Measurements from ENCODE around the gene ZNF558.

ZNF558 gene

GRCh38 chr19:8835877-8836276 is 3.8 kb upstream of the ZNF558 start:
- H3K36me3 ChIP-seq (ENCODE audit: insufficient read depth, low read length) = no peaks in the 10 kb centered on the region
- no peak overlapping the region for H3K27ac ChIP-seq (ENCODE audit: low read depth, low read length)
- no peak overlapping the region for H3K4me3 ChIP-seq (ENCODE audit: low read depth, low read length)
- H3K4me1 ChIP-seq (ENCODE audit: control insufficient read depth, insufficient read depth, low read length, unreplicated experiment) = peaks cover 7% of the 10 kb centered on the region
- H3K79me2 ChIP-seq (ENCODE audit: control insufficient read depth, insufficient read depth, low read length, unreplicated experiment) = no peaks in the 10 kb centered on the region
- no peak overlapping the region for H2AFZ ChIP-seq (ENCODE audit: low read length, unreplicated experiment)
- H3K27me3 ChIP-seq (ENCODE audit: insufficient read depth, low read length) = 0 out of 2 replicates have a peak, but pooled peaks cover 5% of the 10 kb centered on the region

GRCh38 chr19:8835446-8835845 is 3.3 kb upstream of the ZNF558 start:
- Histone ChIP-seq H3K4me1 (ENCODE audit: control insufficient read depth, insufficient read depth, low read length, unreplicated experiment) (peaks cover 7% of the 10 kb centered on the region), H3K27ac (ENCODE audit: low read depth, low read length) (no peak overlapping the region), H3K79me2 (ENCODE audit: control insufficient read depth, insufficient read depth, low read length, unreplicated experiment) (no peaks in the 10 kb centered on the region), H3K4me3 (ENCODE audit: low read depth, low read length) (no peak overlapping the region), H3K36me3 (ENCODE audit: insufficient read depth, low read length) (no peaks in the 10 kb centered on the region), H2AFZ (ENCODE audit: low read length, unreplicated experiment) (no peak overlapping the region), H3K27me3 (ENCODE audit: insufficient read depth, low read length) (0 out of 2 replicates have a peak, but pooled peaks cover 5% of the 10 kb centered on the region)

- H3K36me3 ChIP-seq (ENCODE audit: insufficient read depth, low read length) = no peaks in the 10 kb centered on the region
- H2AFZ ChIP-seq (ENCODE audit: low read length, unreplicated experiment) = peak overlapping the region; percentile 80
- no peaks in the 10 kb centered on the region for H3K79me2 ChIP-seq (ENCODE audit: control insufficient read depth, insufficient read depth, low read length, unreplicated experiment)
- peaks cover 7% of the 10 kb centered on the region for H3K4me1 ChIP-seq (ENCODE audit: control insufficient read depth, insufficient read depth, low read length, unreplicated experiment)
- peak overlapping the region; percentile 87 for H3K4me3 ChIP-seq (ENCODE audit: low read depth, low read length)
- H3K27me3 ChIP-seq (ENCODE audit: insufficient read depth, low read length) = 0 out of 2 replicates have a peak, but pooled peaks cover 3% of the 10 kb centered on the region
- peak overlapping the region; percentile 81 for H3K27ac ChIP-seq (ENCODE audit: low read depth, low read length)
Measured at GRCh38 chr19:8831832-8832131, 322 bp downstream of the ZNF558 start.

GRCh38 chr19:8831373-8831772 is 731 bp downstream of the ZNF558 start:
- Histone ChIP-seq H2AFZ (ENCODE audit: low read length, unreplicated experiment) (peak overlapping the region; percentile 80), H3K27me3 (ENCODE audit: insufficient read depth, low read length) (no peaks in the 10 kb centered on the region), H3K27ac (ENCODE audit: low read depth, low read length) (peak overlapping the region; percentile 81; the same call in 1 of the 2 replicates), H3K4me3 (ENCODE audit: low read depth, low read length) (peak overlapping the region; percentile 87), H3K36me3 (ENCODE audit: insufficient read depth, low read length) (no peaks in the 10 kb centered on the region), H3K4me1 (ENCODE audit: control insufficient read depth, insufficient read depth, low read length, unreplicated experiment) (peaks cover 7% of the 10 kb centered on the region), H3K79me2 (ENCODE audit: control insufficient read depth, insufficient read depth, low read length, unreplicated experiment) (no peaks in the 10 kb centered on the region)

GRCh38 chr19:8827277-8827676 is 4.8 kb downstream of the ZNF558 start:
- Histone ChIP-seq H3K4me3 (ENCODE audit: low read depth, low read length) (no peak overlapping the region), H3K36me3 (ENCODE audit: insufficient read depth, low read length) (peaks cover 11% of the 10 kb centered on the region; the same call in 1 of the 2 replicates), H2AFZ (ENCODE audit: low read length, unreplicated experiment) (no peak overlapping the region), H3K79me2 (ENCODE audit: control insufficient read depth, insufficient read depth, low read length, unreplicated experiment) (no peaks in the 10 kb centered on the region), H3K27ac (ENCODE audit: low read depth, low read length) (no peak overlapping the region), H3K27me3 (ENCODE audit: insufficient read depth, low read length) (no peaks in the 10 kb centered on the region), H3K4me1 (ENCODE audit: control insufficient read depth, insufficient read depth, low read length, unreplicated experiment) (peaks cover 7% of the 10 kb centered on the region)

GRCh38 chr19:8826371-8826770 is 5.7 kb downstream of the ZNF558 start:
- Histone ChIP-seq H3K27ac (ENCODE audit: low read depth, low read length) (no peak overlapping the region), H3K4me3 (ENCODE audit: low read depth, low read length) (no peak overlapping the region), H3K4me1 (ENCODE audit: control insufficient read depth, insufficient read depth, low read length, unreplicated experiment) (peaks cover 4% of the 10 kb centered on the region), H2AFZ (ENCODE audit: low read length, unreplicated experiment) (no peak overlapping the region), H3K36me3 (ENCODE audit: insufficient read depth, low read length) (peaks cover 11% of the 10 kb centered on the region; the same call in 1 of the 2 replicates), H3K79me2 (ENCODE audit: control insufficient read depth, insufficient read depth, low read length, unreplicated experiment) (no peaks in the 10 kb centered on the region), H3K27me3 (ENCODE audit: insufficient read depth, low read length) (no peaks in the 10 kb centered on the region)

- Histone ChIP-seq H3K27me3 (ENCODE audit: insufficient read depth, low read length) (no peaks in the 10 kb centered on the region), H3K4me3 (ENCODE audit: low read depth, low read length) (no peak overlapping the region), H3K27ac (ENCODE audit: low read depth, low read length) (no peak overlapping the region), H3K36me3 (ENCODE audit: insufficient read depth, low read length) (peaks cover 35% of the 10 kb centered on the region), H3K79me2 (ENCODE audit: control insufficient read depth, insufficient read depth, low read length, unreplicated experiment) (no peaks in the 10 kb centered on the region), H3K4me1 (ENCODE audit: control insufficient read depth, insufficient read depth, low read length, unreplicated experiment) (no peaks in the 10 kb centered on the region), H2AFZ (ENCODE audit: low read length, unreplicated experiment) (no peak overlapping the region)
Measured at GRCh38 chr19:8821748-8822241, 10.3 kb downstream of the ZNF558 start.

GRCh38 chr19:8820234-8820633 is 11.9 kb downstream of the ZNF558 start:
- Histone ChIP-seq H3K79me2 (ENCODE audit: control insufficient read depth, insufficient read depth, low read length, unreplicated experiment) (no peaks in the 10 kb centered on the region), H2AFZ (ENCODE audit: low read length, unreplicated experiment) (no peak overlapping the region), H3K27ac (ENCODE audit: low read depth, low read length) (no peak overlapping the region), H3K4me3 (ENCODE audit: low read depth, low read length) (no peak overlapping the region), H3K27me3 (ENCODE audit: insufficient read depth, low read length) (no peaks in the 10 kb centered on the region), H3K36me3 (ENCODE audit: insufficient read depth, low read length) (peaks cover 41% of the 10 kb centered on the region), H3K4me1 (ENCODE audit: control insufficient read depth, insufficient read depth, low read length, unreplicated experiment) (no peaks in the 10 kb centered on the region)

GRCh38 chr19:8815780-8816179 is 16.3 kb downstream of the ZNF558 start:
- no peaks in the 10 kb centered on the region for H3K27me3 ChIP-seq (ENCODE audit: insufficient read depth, low read length)
- H3K4me3 ChIP-seq (ENCODE audit: low read depth, low read length) = no peak overlapping the region
- H3K27ac ChIP-seq (ENCODE audit: low read depth, low read length) = no peak overlapping the region
- no peak overlapping the region for H2AFZ ChIP-seq (ENCODE audit: low read length, unreplicated experiment)
- H3K36me3 ChIP-seq (ENCODE audit: insufficient read depth, low read length) = peaks cover 58% of the 10 kb centered on the region
- H3K4me1 ChIP-seq (ENCODE audit: control insufficient read depth, insufficient read depth, low read length, unreplicated experiment) = no peaks in the 10 kb centered on the region
- H3K79me2 ChIP-seq (ENCODE audit: control insufficient read depth, insufficient read depth, low read length, unreplicated experiment) = no peaks in the 10 kb centered on the region

GRCh38 chr19:8814176-8814575 is 17.9 kb downstream of the ZNF558 start:
- Histone ChIP-seq H3K27ac (ENCODE audit: low read depth, low read length) (no peak overlapping the region), H3K36me3 (ENCODE audit: insufficient read depth, low read length) (peaks cover 59% of the 10 kb centered on the region)

GRCh38 chr19:8811315-8812172 is 20.6 kb downstream of the ZNF558 start:
- Histone ChIP-seq H3K4me1 (ENCODE audit: control insufficient read depth, insufficient read depth, low read length, unreplicated experiment) (no peaks in the 10 kb centered on the region), H3K79me2 (ENCODE audit: control insufficient read depth, insufficient read depth, low read length, unreplicated experiment) (no peaks in the 10 kb centered on the region), H3K27me3 (ENCODE audit: insufficient read depth, low read length) (no peaks in the 10 kb centered on the region), H2AFZ (ENCODE audit: low read length, unreplicated experiment) (no peak overlapping the region), H3K4me3 (ENCODE audit: low read depth, low read length) (no peak overlapping the region), H3K36me3 (ENCODE audit: insufficient read depth, low read length) (peaks cover 61% of the 10 kb centered on the region), H3K27ac (ENCODE audit: low read depth, low read length) (no peak overlapping the region)

More at GRCh38 chr19:8814176-8814575, 17.9 kb downstream of the ZNF558 start:
- no peaks in the 10 kb centered on the region for H3K4me1 ChIP-seq (ENCODE audit: control insufficient read depth, insufficient read depth, low read length, unreplicated experiment)
- no peak overlapping the region for H2AFZ ChIP-seq (ENCODE audit: low read length, unreplicated experiment)
- H3K27me3 ChIP-seq (ENCODE audit: insufficient read depth, low read length) = no peaks in the 10 kb centered on the region
- H3K4me3 ChIP-seq (ENCODE audit: low read depth, low read length) = no peak overlapping the region
- H3K79me2 ChIP-seq (ENCODE audit: control insufficient read depth, insufficient read depth, low read length, unreplicated experiment) = no peaks in the 10 kb centered on the region

Measured in ACC112 (cell line).